ENCODE results near the gene TH. TPM values are rescaled to one million over a fixed set of nuclear protein-coding genes. Genes with fewer than 3 reads are reported as not detected.

TH gene
- total and polyA plus RNA-seq, 2 donors (not counting 1 experiment from before 2014, with no cell fraction given), result not detected

DNA sequence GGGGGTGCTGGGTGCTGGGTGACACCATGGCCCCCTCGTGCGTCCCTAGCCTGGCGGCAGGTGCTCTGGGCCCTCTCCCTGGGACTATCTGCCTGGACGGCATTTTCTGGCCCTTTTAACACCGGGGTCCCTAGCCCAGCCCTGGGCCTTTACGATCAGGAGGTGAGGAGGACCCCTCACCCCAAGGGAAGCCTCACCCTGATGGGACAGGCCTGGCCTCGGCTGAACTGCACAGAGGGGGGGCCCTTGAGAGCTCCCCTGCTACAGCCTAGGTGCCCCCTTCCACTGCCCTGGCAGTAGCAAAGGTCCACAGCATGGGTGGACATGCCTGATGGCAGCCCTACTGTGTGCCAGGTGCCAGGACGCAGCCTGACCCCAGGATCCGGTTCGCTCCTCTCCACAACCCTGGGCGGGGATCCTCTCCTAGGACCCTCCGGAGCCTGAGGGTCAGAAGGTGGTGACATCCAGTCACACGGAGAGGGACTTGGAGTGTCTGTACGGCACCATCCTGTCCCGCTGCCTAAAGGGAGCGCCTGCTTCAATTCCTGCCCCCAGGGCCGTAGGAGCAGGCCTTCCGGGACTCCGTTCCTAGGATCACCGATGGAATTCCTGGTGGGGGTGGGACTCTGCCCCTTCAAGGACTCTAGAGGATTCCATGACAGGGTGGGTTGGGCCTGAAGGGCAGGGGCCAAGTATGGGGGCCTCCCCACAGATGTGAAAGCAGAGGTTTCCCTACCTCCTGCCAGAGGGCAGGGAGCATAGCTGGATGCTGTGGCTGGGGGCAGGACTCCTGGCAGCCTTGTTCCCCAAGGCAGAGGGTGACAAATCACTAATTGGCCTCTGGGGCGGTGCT is 33.0 kb upstream of the TH start:
- ChIA-PET CTCF (no interaction called here), POLR2A (no interaction called here)
- no peak overlapping the region for H2AFZ ChIP-seq (ENCODE audit: insufficient read depth, low read depth, low read length, poor library complexity, severe bottlenecking)
- H3K4me3 ChIP-seq (ENCODE audit: control extremely low read depth in 1 of 5, extremely low read depth in 1 of 5, insufficient read depth in 1 of 5, low read depth in 2 of 5, low read length in 4 of 5), result no peak overlapping the region
- Mint-ChIP-seq H3K27me3 (peaks cover 9% of the 10 kb centered on the region), H3K4me3 (no peak overlapping the region), H3K27ac (no peak overlapping the region), H3K4me1 (no peaks in the 10 kb centered on the region), H3K9me3 (ENCODE audit: insufficient read depth) (peaks cover 2% of the 10 kb centered on the region)
- TF ChIP-seq EZH2 (IDR thresholded peaks at IDR 0.05; ENCODE audit: borderline replicate concordance, insufficient read depth, low read depth, low read length, poor library complexity, severe bottlenecking), result no peak
- TF ChIP-seq, protein P1, sequence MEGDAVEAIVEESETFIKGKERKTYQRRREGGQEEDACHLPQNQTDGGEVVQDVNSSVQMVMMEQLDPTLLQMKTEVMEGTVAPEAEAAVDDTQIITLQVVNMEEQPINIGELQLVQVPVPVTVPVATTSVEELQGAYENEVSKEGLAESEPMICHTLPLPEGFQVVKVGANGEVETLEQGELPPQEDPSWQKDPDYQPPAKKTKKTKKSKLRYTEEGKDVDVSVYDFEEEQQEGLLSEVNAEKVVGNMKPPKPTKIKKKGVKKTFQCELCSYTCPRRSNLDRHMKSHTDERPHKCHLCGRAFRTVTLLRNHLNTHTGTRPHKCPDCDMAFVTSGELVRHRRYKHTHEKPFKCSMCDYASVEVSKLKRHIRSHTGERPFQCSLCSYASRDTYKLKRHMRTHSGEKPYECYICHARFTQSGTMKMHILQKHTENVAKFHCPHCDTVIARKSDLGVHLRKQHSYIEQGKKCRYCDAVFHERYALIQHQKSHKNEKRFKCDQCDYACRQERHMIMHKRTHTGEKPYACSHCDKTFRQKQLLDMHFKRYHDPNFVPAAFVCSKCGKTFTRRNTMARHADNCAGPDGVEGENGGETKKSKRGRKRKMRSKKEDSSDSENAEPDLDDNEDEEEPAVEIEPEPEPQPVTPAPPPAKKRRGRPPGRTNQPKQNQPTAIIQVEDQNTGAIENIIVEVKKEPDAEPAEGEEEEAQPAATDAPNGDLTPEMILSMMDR (IDR thresholded peaks at IDR 0.05), result no peak
- WGBS (ENCODE audit: insufficient coverage), result 93% methylated on average over 21 of the region's 21 CpGs
- no peak overlapping the region for H3K27ac ChIP-seq (ENCODE audit: low read length in 2 of 2)
- H3K79me2 ChIP-seq (ENCODE audit: control insufficient read depth, insufficient read depth, low read length), result no peaks in the 10 kb centered on the region
- intact Hi-C loops (cut with micrococcal nuclease), result no loop called here
- peaks cover 0 to 12% (median 0%) of the 10 kb centered on the region in 3 donors for H3K9me3 ChIP-seq (ENCODE audit: control extremely low read depth in 1 of 3, control insufficient read depth in 2 of 3, insufficient read depth in 1 of 3, low read length in 2 of 3)
- no peaks in the 10 kb centered on the region for H3K27me3 ChIP-seq (replicated peaks in 1 of 4; ENCODE audit: control extremely low read depth in 1 of 4, control insufficient read depth in 3 of 4, insufficient read depth in 4 of 4, low read length in 3 of 4)
- DNase-seq (no peak), ATAC-seq (ENCODE audit: low read depth) (no peak)
- H4K20me1 ChIP-seq (ENCODE audit: control insufficient read depth, insufficient read depth, low read length, poor library complexity, severe bottlenecking), result no peaks in the 10 kb centered on the region
- no peaks in the 10 kb centered on the region for H3K36me3 ChIP-seq (replicated peaks in 1 of 2; ENCODE audit: control extremely low read depth in 1 of 2, control insufficient read depth in 1 of 2, extremely low read depth in 1 of 2, insufficient read depth in 2 of 2, low read length in 1 of 2)
- H3K4me2 ChIP-seq (replicated peaks; ENCODE audit: low read depth, low read length, poor library complexity, severe bottlenecking), result no peak overlapping the region
- no peak overlapping the region for H3K9ac ChIP-seq (ENCODE audit: low read length)
- no peaks in the 10 kb centered on the region for H3K4me1 ChIP-seq (ENCODE audit: control insufficient read depth in 2 of 2, insufficient read depth in 2 of 2, low read length in 2 of 2)
